Type B pancreatic cell (in vitro differentiated cells): Measurements from ENCODE around the gene WDR19. TPM values are rescaled to one million over a fixed set of nuclear protein-coding genes. Genes with fewer than 3 reads are reported as not detected.

Experiments
- DNase-seq: peaks from one replicate; pipeline ENCODE4 v3.0.0; 2021; ENCODE audit warnings: mixed read lengths; ENCODE audit not compliant: unreplicated experiment; ENCODE audit errors: extremely low spot score
- H3K27ac Mint-ChIP-seq: 2 replicates; pipeline ENCODE4 v1.8.0; 2021; ENCODE audit warnings: mild to moderate bottlenecking, mixed read lengths
- H3K27me3 Mint-ChIP-seq: 2 replicates; pipeline ENCODE4 v1.8.0; 2021; ENCODE audit warnings: mixed read lengths
- H3K36me3 Mint-ChIP-seq: 2 replicates; pipeline ENCODE4 v1.8.0; 2021; ENCODE audit warnings: mixed read lengths
- H3K4me1 Mint-ChIP-seq: one replicate; pipeline ENCODE4 v1.8.0; 2021; ENCODE audit warnings: mixed read lengths; ENCODE audit not compliant: unreplicated experiment
- H3K4me3 Mint-ChIP-seq: 2 replicates; pipeline ENCODE4 v1.8.0; 2021; ENCODE audit warnings: mild to moderate bottlenecking, mixed read lengths
- H3K9me3 Mint-ChIP-seq: 2 replicates; pipeline ENCODE4 v1.8.0; 2021; ENCODE audit warnings: mixed read lengths
- total RNA-seq: library from RNA; stranded (reverse); gene quantifications from 2 replicates; pipeline ENCODE4 v1.2.1, GENCODE V29; 2021; ENCODE audit warnings: low replicate concordance
- TF ChIP-seq, protein P1 (sequence below): fragments of 200-600 bp; sonication (generic); conservative IDR thresholded peaks from 2 replicates; pipeline ENCODE4 v1.5.0; 2021; ENCODE audit warnings: antibody characterized with exemption, mild to moderate bottlenecking

WDR19 gene
- total RNA-seq, 1 donor from 2014 or later: 68.7 TPM

DNA sequence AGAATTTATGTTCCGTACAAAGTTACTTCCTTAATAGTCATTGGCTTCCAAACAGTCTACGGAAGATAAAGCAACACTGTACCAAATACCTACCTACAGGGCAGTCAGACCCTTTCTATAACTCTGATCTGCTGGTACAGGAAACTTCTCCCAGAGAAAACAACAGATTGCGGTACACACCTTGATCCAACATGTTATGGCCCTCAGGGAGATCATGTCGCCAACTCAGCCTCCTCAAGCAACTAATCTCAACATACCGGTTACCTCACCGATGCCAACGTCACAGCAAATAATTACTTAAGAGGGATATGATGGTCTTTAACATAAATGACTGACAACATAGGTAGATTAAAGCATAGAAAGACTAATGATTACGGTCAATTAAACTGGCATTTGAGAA, 113.5 kb downstream of the WDR19 start:
- no peak for DNase-seq
- no peaks in the 10 kb centered on the region for H3K4me1 Mint-ChIP-seq
- H3K36me3 Mint-ChIP-seq: peaks cover 45% of the 10 kb centered on the region
- H3K27me3 Mint-ChIP-seq: no peaks in the 10 kb centered on the region
- no peaks in the 10 kb centered on the region for H3K9me3 Mint-ChIP-seq
- H3K27ac Mint-ChIP-seq: no peak overlapping the region
- H3K4me3 Mint-ChIP-seq: no peak overlapping the region
- TF ChIP-seq, protein P1, sequence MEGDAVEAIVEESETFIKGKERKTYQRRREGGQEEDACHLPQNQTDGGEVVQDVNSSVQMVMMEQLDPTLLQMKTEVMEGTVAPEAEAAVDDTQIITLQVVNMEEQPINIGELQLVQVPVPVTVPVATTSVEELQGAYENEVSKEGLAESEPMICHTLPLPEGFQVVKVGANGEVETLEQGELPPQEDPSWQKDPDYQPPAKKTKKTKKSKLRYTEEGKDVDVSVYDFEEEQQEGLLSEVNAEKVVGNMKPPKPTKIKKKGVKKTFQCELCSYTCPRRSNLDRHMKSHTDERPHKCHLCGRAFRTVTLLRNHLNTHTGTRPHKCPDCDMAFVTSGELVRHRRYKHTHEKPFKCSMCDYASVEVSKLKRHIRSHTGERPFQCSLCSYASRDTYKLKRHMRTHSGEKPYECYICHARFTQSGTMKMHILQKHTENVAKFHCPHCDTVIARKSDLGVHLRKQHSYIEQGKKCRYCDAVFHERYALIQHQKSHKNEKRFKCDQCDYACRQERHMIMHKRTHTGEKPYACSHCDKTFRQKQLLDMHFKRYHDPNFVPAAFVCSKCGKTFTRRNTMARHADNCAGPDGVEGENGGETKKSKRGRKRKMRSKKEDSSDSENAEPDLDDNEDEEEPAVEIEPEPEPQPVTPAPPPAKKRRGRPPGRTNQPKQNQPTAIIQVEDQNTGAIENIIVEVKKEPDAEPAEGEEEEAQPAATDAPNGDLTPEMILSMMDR: no peak

DNA sequence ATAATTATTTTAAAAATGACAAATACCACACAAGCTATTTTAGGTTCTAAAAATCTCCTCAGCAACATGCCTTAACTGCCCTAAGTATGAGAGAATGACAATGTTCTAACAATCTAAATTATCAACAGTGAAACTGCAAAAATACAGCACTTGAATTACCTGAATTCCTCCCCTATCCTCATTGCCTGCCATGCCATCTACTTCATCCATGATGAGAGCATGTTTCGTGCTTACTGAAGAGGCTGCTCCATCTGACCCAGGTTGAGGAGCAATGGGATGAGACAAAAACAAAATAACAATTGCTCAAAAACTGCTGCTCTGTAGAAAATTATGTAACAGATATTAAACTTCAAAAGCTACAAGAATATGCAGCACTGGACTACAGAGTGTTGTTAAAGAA, 120.6 kb downstream of the WDR19 start:
- no peak overlapping the region for H3K4me3 Mint-ChIP-seq
- H3K27me3 Mint-ChIP-seq: no peaks in the 10 kb centered on the region
- TF ChIP-seq, protein P1: no peak
- DNase-seq: no peak
- H3K4me1 Mint-ChIP-seq: no peaks in the 10 kb centered on the region
- H3K36me3 Mint-ChIP-seq: peaks cover 31% of the 10 kb centered on the region
- H3K9me3 Mint-ChIP-seq: no peaks in the 10 kb centered on the region
- H3K27ac Mint-ChIP-seq: no peak overlapping the region

DNA sequence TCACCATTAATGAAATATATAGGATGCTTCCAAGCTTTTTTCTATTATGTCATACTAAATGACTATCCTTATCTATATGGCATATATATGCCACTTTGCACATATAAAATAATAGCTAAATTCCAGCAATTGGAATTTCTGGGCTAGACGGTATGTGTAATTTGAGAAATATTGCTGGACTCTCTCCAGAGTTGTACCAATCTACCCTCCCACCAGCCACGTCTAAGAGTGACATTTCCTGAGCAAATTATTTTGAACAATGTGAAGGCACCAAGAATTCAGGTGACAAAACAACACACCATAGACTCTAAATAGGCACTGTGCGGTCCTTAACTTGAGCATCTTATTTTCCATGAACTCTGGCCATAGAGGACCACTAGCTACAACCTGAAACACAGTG, 121.5 kb downstream of the WDR19 start:
- Mint-ChIP-seq H3K36me3 (peaks cover 32% of the 10 kb centered on the region), H3K27ac (no peak overlapping the region), H3K27me3 (no peaks in the 10 kb centered on the region), H3K9me3 (no peaks in the 10 kb centered on the region), H3K4me1 (no peaks in the 10 kb centered on the region), H3K4me3 (no peak overlapping the region)
- DNase-seq: no peak
- TF ChIP-seq, protein P1: no peak

DNA sequence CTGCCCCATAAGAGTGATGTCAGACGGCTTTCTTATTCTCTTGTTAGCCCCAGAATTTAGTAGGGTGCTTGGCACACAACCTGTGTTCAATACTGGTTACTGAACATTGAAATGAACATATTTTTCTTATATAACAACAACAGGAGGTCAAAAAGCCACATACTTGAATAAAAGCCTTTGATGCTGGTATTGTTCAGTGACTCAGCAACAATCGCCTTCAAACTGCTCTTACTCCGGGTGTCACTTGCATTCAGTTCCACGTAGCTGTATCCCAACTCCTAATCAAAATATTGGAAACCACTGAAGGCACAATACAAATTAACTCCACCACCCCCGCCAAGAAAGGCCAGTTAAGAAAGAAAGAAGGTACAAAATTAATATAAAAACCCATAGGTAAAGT, 122.3 kb downstream of the WDR19 start:
- no peak overlapping the region for H3K27ac Mint-ChIP-seq
- TF ChIP-seq, protein P1: no peak

DNA sequence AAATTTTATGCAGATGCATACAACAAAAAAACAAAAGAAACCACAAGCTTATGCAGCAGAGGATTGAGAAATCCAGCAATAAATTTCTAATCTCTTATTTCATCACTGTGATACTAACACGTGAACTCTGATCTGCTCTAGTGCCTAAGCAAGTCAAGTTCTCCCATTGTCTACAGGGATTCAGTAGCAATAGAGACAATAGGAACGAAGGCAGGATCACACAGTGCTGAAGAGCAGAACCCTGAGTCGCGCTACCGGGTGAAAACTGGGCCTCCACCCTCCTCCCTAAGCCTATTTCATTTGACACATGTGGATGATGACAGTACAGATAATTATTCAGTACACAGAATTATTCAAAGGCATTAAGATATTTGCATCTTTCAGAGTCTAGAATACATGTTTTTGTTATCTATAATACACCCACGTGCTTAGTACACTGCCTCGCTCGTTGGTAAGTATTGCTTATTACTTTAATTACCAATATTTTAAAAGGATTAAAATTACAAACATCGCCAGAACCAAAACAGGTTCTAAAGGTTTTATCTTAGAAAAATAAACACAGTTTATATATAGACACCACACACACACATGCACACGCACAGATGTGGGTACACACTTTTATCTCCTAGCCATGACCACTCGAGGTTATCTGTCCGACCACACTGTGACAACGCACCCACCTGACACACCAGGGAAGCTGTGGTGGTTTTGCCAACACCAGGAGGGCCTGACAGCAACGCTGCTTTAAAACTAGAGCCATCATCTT, 123.8 kb downstream of the WDR19 start:
- no peak overlapping the region for H3K4me3 Mint-ChIP-seq
- no peaks in the 10 kb centered on the region for H3K9me3 Mint-ChIP-seq
- no peaks in the 10 kb centered on the region for H3K4me1 Mint-ChIP-seq

More for the DNA sequence above, 122.3 kb downstream of the WDR19 start:
- Mint-ChIP-seq H3K4me3 (no peak overlapping the region), H3K4me1 (no peaks in the 10 kb centered on the region), H3K27me3 (no peaks in the 10 kb centered on the region), H3K36me3 (peaks cover 35% of the 10 kb centered on the region), H3K9me3 (no peaks in the 10 kb centered on the region)
- no peak for DNase-seq

More for the DNA sequence above, 123.8 kb downstream of the WDR19 start:
- TF ChIP-seq, protein P1: no peak
- no peaks in the 10 kb centered on the region for H3K27me3 Mint-ChIP-seq
- DNase-seq: no peak
- no peak overlapping the region for H3K27ac Mint-ChIP-seq
- H3K36me3 Mint-ChIP-seq: peaks cover 30% of the 10 kb centered on the region
